Astrocyte (in vitro differentiated cells and primary cell): Measurements from ENCODE around the gene NIT2. TPM values are rescaled to one million over a fixed set of nuclear protein-coding genes. Genes with fewer than 3 reads are reported as not detected.

ENCODE experiments used
- DNase-seq: peaks from one replicate; pipeline ENCODE4 v3.0.0-alpha.2; 2010; ENCODE audit warnings: low read depth
- FAIRE-seq: peaks from 2 replicates; lab custom pipeline; 2011; peaks lifted over from hg19 to GRCh38; lab: Jason Lieb, UNC
- H2AFZ ChIP-seq: 2 replicates; pipeline ENCODE4 v1.6.0; 2012; ENCODE audit warnings: low read depth, low read length, inconsistent platforms
- H3K27ac ChIP-seq: 2 replicates; pipeline ENCODE4 v1.5.1; 2011; ENCODE audit warnings: low read depth, low read length, inconsistent platforms
- H3K27me3 ChIP-seq: 2 replicates; pipeline ENCODE4 v1.6.0; 2011; ENCODE audit warnings: low read length, inconsistent platforms; ENCODE audit not compliant: insufficient read depth
- H3K36me3 ChIP-seq: 2 replicates; pipeline ENCODE4 v1.5.1; 2011; ENCODE audit warnings: low read length, inconsistent platforms; ENCODE audit not compliant: insufficient read depth
- H3K4me1 ChIP-seq: 2 replicates; pipeline ENCODE4 v1.5.1; 2011; ENCODE audit warnings: low read length, inconsistent platforms; ENCODE audit not compliant: insufficient read depth
- H3K4me2 ChIP-seq: 2 replicates; pipeline ENCODE4 v1.6.0; 2012; ENCODE audit warnings: low read length, inconsistent platforms
- H3K4me3 ChIP-seq: 2 replicates; pipeline ENCODE4 v1.5.1; 2011; ENCODE audit warnings: low read depth, mild to moderate bottlenecking, low read length, inconsistent platforms; ENCODE audit not compliant: insufficient read depth
- H3K79me2 ChIP-seq: 2 replicates; pipeline ENCODE4 v1.6.0; 2012; ENCODE audit warnings: mild to moderate bottlenecking, low read length, inconsistent platforms; ENCODE audit not compliant: insufficient read depth
- H3K9ac ChIP-seq: 2 replicates; pipeline ENCODE4 v1.6.0; 2012; ENCODE audit warnings: mild to moderate bottlenecking, low read length, inconsistent platforms
- H3K9me3 ChIP-seq: 2 replicates; pipeline ENCODE4 v1.5.1; 2012; ENCODE audit warnings: low read depth, mild to moderate bottlenecking, low read length, inconsistent platforms; ENCODE audit not compliant: insufficient read depth
- H4K20me1 ChIP-seq: 2 replicates; pipeline ENCODE4 v1.6.0; 2012; ENCODE audit warnings: low read length, inconsistent platforms; ENCODE audit not compliant: insufficient read depth
- H3K27ac Mint-ChIP-seq: one replicate; pipeline ENCODE4 v1.8.0; 2021; ENCODE audit warnings: mild to moderate bottlenecking, mixed read lengths; ENCODE audit not compliant: unreplicated experiment
- H3K27me3 Mint-ChIP-seq: one replicate; pipeline ENCODE4 v1.8.0; 2021; ENCODE audit warnings: low read depth, mixed read lengths; ENCODE audit not compliant: unreplicated experiment
- H3K36me3 Mint-ChIP-seq: one replicate; pipeline ENCODE4 v1.8.0; 2021; ENCODE audit warnings: low read depth, mixed read lengths; ENCODE audit not compliant: unreplicated experiment
- H3K4me1 Mint-ChIP-seq: one replicate; pipeline ENCODE4 v1.8.0; 2021; ENCODE audit warnings: low read depth, mixed read lengths; ENCODE audit not compliant: unreplicated experiment
- H3K4me3 Mint-ChIP-seq: one replicate; pipeline ENCODE4 v1.8.0; 2021; ENCODE audit warnings: mild to moderate bottlenecking, moderate library complexity, mixed read lengths; ENCODE audit not compliant: unreplicated experiment
- H3K9me3 Mint-ChIP-seq: one replicate; pipeline ENCODE4 v1.8.0; 2021; ENCODE audit warnings: mild to moderate bottlenecking, mixed read lengths; ENCODE audit not compliant: unreplicated experiment
- EZH2 ChIP-seq: IDR thresholded peaks from 2 replicates; pipeline ENCODE4 v1.6.1; 2012; ENCODE audit warnings: mild to moderate bottlenecking, low read length, inconsistent platforms; ENCODE audit not compliant: insufficient read depth
- total RNA-seq: library from RNA; stranded (reverse); gene quantifications from 2 replicates; pipeline ENCODE4 v1.2.1, GENCODE V29; 2021
- TF ChIP-seq, protein P1 (sequence below): IDR thresholded peaks from 2 replicates; pipeline ENCODE4 v1.5.1; 2011; ENCODE audit warnings: low read depth, mild to moderate bottlenecking, inconsistent platforms, low read length, moderate library complexity; ENCODE audit not compliant: insufficient read depth

NIT2 gene
- total RNA-seq, 1 donor from 2014 or later: 47.7 TPM

DNA sequence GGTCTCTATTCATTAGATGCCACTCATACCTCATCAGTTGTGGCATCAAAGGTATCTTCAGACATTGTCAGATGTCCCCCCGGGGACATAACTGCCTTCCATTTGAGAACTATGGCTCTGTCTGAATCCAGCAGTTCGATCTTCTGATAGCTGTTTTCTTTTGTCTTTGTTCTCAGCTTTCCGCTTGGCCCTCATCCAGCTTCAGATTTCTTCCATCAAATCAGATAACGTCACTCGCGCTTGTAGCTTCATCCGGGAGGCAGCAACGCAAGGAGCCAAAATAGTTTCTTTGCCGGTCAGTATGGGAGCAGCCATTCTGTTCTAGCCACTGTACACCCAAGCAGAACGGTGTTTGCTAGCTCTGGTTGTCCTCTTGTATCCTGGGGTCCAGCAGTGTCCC is 4.4 kb downstream of the NIT2 start:
- Histone ChIP-seq H3K27me3 (no peaks in the 10 kb centered on the region), H3K79me2 (no peaks in the 10 kb centered on the region), H3K36me3 (peaks cover 7% of the 10 kb centered on the region), H3K9me3 (no peaks in the 10 kb centered on the region), H4K20me1 (no peaks in the 10 kb centered on the region), H3K4me2 (no peak overlapping the region), H3K4me1 (peaks cover 6% of the 10 kb centered on the region), H3K9ac (no peak overlapping the region), H3K27ac (no peak overlapping the region), H2AFZ (no peak overlapping the region), H3K4me3 (no peak overlapping the region)
- DNase-seq (no peak), FAIRE-seq (no peak)
- TF ChIP-seq, protein P1, sequence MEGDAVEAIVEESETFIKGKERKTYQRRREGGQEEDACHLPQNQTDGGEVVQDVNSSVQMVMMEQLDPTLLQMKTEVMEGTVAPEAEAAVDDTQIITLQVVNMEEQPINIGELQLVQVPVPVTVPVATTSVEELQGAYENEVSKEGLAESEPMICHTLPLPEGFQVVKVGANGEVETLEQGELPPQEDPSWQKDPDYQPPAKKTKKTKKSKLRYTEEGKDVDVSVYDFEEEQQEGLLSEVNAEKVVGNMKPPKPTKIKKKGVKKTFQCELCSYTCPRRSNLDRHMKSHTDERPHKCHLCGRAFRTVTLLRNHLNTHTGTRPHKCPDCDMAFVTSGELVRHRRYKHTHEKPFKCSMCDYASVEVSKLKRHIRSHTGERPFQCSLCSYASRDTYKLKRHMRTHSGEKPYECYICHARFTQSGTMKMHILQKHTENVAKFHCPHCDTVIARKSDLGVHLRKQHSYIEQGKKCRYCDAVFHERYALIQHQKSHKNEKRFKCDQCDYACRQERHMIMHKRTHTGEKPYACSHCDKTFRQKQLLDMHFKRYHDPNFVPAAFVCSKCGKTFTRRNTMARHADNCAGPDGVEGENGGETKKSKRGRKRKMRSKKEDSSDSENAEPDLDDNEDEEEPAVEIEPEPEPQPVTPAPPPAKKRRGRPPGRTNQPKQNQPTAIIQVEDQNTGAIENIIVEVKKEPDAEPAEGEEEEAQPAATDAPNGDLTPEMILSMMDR: no peak
- no peak for TF ChIP-seq EZH2
- H3K36me3 Mint-ChIP-seq: peaks cover 7% of the 10 kb centered on the region
- H3K27ac Mint-ChIP-seq: no peak overlapping the region
- H3K9me3 Mint-ChIP-seq: no peaks in the 10 kb centered on the region
- H3K4me3 Mint-ChIP-seq: no peak overlapping the region
- H3K4me1 Mint-ChIP-seq: peaks cover 3% of the 10 kb centered on the region
- H3K27me3 Mint-ChIP-seq: no peaks in the 10 kb centered on the region

DNA sequence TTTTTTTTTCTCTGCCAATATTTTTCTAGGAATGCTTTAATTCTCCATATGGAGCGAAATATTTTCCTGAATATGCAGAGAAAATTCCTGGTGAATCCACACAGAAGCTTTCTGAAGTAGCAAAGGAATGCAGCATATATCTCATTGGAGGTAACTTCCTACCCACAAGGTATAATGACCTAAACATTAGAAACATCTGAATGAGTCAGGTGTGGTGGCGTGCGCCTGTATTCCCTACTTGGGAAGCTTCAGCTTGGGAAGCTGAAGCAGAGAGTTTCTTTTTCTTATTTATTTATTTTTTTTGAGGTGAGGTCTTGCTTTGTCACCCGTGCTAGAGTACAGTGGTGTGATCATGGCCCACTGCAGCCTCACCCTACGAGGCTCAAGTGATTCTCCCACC is 5.2 kb downstream of the NIT2 start:
- Mint-ChIP-seq H3K4me1 (peaks cover 3% of the 10 kb centered on the region), H3K27ac (no peak overlapping the region), H3K9me3 (no peaks in the 10 kb centered on the region), H3K4me3 (no peak overlapping the region), H3K27me3 (no peaks in the 10 kb centered on the region), H3K36me3 (peaks cover 8% of the 10 kb centered on the region)
- Histone ChIP-seq H3K27ac (no peak overlapping the region), H3K9ac (no peak overlapping the region), H4K20me1 (no peaks in the 10 kb centered on the region), H3K36me3 (peaks cover 9% of the 10 kb centered on the region), H3K79me2 (no peaks in the 10 kb centered on the region), H3K4me2 (no peak overlapping the region), H2AFZ (no peak overlapping the region), H3K9me3 (no peaks in the 10 kb centered on the region), H3K4me1 (peaks cover 6% of the 10 kb centered on the region), H3K27me3 (no peaks in the 10 kb centered on the region), H3K4me3 (no peak overlapping the region)
- FAIRE-seq (no peak), DNase-seq (no peak)
- TF ChIP-seq, protein P1: no peak
- no peak for TF ChIP-seq EZH2

DNA sequence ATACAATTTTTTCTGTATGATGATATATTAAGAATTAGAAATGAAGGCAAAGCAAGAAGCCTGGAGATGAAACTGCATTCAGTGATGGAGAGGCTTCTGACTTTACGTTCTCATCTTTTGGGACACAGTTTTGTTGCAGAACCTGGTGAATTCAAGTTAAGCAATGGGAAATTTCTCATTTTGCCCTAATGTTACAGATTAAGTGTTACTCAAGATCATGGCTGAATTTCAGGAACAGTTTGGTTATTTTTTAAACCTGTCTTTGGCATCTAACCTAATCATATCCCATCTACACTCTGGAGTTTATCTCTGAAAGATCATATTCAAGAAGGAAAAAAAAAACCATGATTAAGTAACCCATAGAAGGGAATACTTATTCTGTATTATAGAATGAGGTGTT is 6.0 kb downstream of the NIT2 start:
- no peaks in the 10 kb centered on the region for H3K27me3 Mint-ChIP-seq
- Histone ChIP-seq H4K20me1 (no peaks in the 10 kb centered on the region), H3K79me2 (no peaks in the 10 kb centered on the region), H3K27me3 (no peaks in the 10 kb centered on the region), H3K4me2 (no peak overlapping the region), H3K9me3 (no peaks in the 10 kb centered on the region), H2AFZ (no peak overlapping the region), H3K9ac (no peak overlapping the region), H3K27ac (no peak overlapping the region), H3K4me3 (no peak overlapping the region), H3K36me3 (peaks cover 9% of the 10 kb centered on the region), H3K4me1 (peaks cover under 1% of the 10 kb centered on the region)
- H3K4me3 Mint-ChIP-seq: no peak overlapping the region
- H3K9me3 Mint-ChIP-seq: no peaks in the 10 kb centered on the region
- DNase-seq: no peak
- TF ChIP-seq, protein P1: no peak
- no peak for TF ChIP-seq EZH2
- no peak overlapping the region for H3K27ac Mint-ChIP-seq
- H3K4me1 Mint-ChIP-seq: peaks cover 3% of the 10 kb centered on the region
- no peak for FAIRE-seq
- peaks cover 8% of the 10 kb centered on the region for H3K36me3 Mint-ChIP-seq
